IMR-90 (cell line): Measurements from ENCODE around the gene ELOVL2. TPM values are rescaled to one million over a fixed set of nuclear protein-coding genes. Genes with fewer than 3 reads are reported as not detected.
A peak's percentile ranks its signal among the peaks of the same experiment; 100 is the strongest.

Experiments used
- ATAC-seq: fragments of 200-7000 bp; cut with Tn5 transposase; 2 replicates; pipeline ENCODE4 v1.9.1; 2020; ENCODE audit warnings: low read depth, mild to moderate bottlenecking, moderate library complexity
- BruUV-seq: library from RNA; stranded (reverse); fragments of 400-500 nt; replicated peaks from 2 replicates; lab custom pipeline; 2021; lab: Mats Ljungman, UMichigan
- CTCF ChIA-PET: fragments of 300-600 bp; formaldehyde crosslinking; extraction: SDS; loops from one replicate; lab custom pipeline; 2021; ENCODE audit warnings: antibody characterized with exemption; lab: Yijun Ruan, JAX
- POLR2A ChIA-PET: fragments of 300-600 bp; sonication (Branson Sonifier 250); formaldehyde crosslinking; loops from one replicate; lab custom pipeline; 2022; ENCODE audit warnings: antibody characterized with exemption; ENCODE audit not compliant: unreplicated experiment; lab: Charles Lee
- DNase-seq: peaks from one replicate; pipeline ENCODE4 v3.0.0; 2013
- H2AFZ ChIP-seq: replicated peaks from 2 replicates; pipeline ENCODE3; 2013; ENCODE audit warnings: low read length, mild to moderate bottlenecking; ENCODE audit not compliant: poor library complexity
- H2AK5ac ChIP-seq: 2 replicates; pipeline ENCODE4 v1.6.1; 2013; ENCODE audit warnings: low read depth, low read length, inconsistent platforms
- H2AK9ac ChIP-seq: replicated peaks from 2 replicates; pipeline ENCODE3; 2013; ENCODE audit warnings: mild to moderate bottlenecking, low read depth, low read length, moderate library complexity; ENCODE audit not compliant: poor library complexity
- H2BK120ac ChIP-seq: 2 replicates; pipeline ENCODE4 v1.6.1; 2013; ENCODE audit warnings: low read depth, low read length, inconsistent platforms
- H2BK15ac ChIP-seq: 3 replicates; pipeline ENCODE4 v1.6.1; 2013; ENCODE audit warnings: low read depth, low read length, inconsistent platforms
- H2BK20ac ChIP-seq: 2 replicates; pipeline ENCODE4 v1.6.1; 2013; ENCODE audit warnings: low read depth, mild to moderate bottlenecking, inconsistent platforms, low read length, moderate library complexity
- H2BK5ac ChIP-seq: 2 replicates; pipeline ENCODE4 v1.6.1; 2013; ENCODE audit warnings: mild to moderate bottlenecking, low read depth, low read length, inconsistent platforms; ENCODE audit not compliant: poor library complexity, severe bottlenecking
- H3K14ac ChIP-seq: replicated peaks from 2 replicates; pipeline ENCODE4 v1.6.1; 2013; ENCODE audit warnings: low read depth, low read length, inconsistent platforms
- H3K18ac ChIP-seq: 2 replicates; pipeline ENCODE4 v1.6.1; 2013; ENCODE audit warnings: low read depth, low read length, control low read depth
- H3K23ac ChIP-seq: 2 replicates; pipeline ENCODE4 v1.6.1; 2013; ENCODE audit warnings: low read depth, low read length, inconsistent platforms
- H3K27ac ChIP-seq: 2 replicates; pipeline ENCODE4 v1.5.1; 2013; ENCODE audit warnings: mild to moderate bottlenecking, control low read depth, low read length; ENCODE audit not compliant: insufficient read depth
- H3K27me3 ChIP-seq: 2 replicates; pipeline ENCODE4 v1.6.1; 2013; ENCODE audit warnings: low read length; ENCODE audit not compliant: control insufficient read depth, insufficient read depth
- H3K36me3 ChIP-seq: 2 replicates; pipeline ENCODE4 v1.6.1; 2013; ENCODE audit warnings: low read length, mixed read lengths; ENCODE audit not compliant: control insufficient read depth, insufficient read depth
- H3K4ac ChIP-seq: 2 replicates; pipeline ENCODE4 v1.6.1; 2013; ENCODE audit warnings: low read depth, low read length, inconsistent platforms
- H3K4me1 ChIP-seq: 2 replicates; pipeline ENCODE4 v1.6.1; 2013; ENCODE audit warnings: low read length, mixed read lengths; ENCODE audit not compliant: control insufficient read depth, insufficient read depth
- H3K4me2 ChIP-seq: 2 replicates; pipeline ENCODE4 v1.6.1; 2013; ENCODE audit warnings: low read depth, mild to moderate bottlenecking, control low read depth, low read length, moderate library complexity
- H3K4me3 ChIP-seq: 2 replicates; pipeline ENCODE4 v1.5.1; 2013; ENCODE audit warnings: low read depth, mild to moderate bottlenecking, control low read depth, low read length, moderate library complexity; ENCODE audit not compliant: insufficient read depth
- H3K56ac ChIP-seq: 2 replicates; pipeline ENCODE4 v1.6.1; 2013; ENCODE audit warnings: low read length, inconsistent platforms; ENCODE audit not compliant: insufficient read depth; ENCODE audit errors: extremely low read depth
- H3K79me1 ChIP-seq, 2 experiments: 2 replicates each; pipeline ENCODE4 v1.6.1; 2013; ENCODE audit warnings: low read length in 2 of 2, inconsistent platforms in 1 of 2, low read depth in 1 of 2
- H3K9ac ChIP-seq: 2 replicates; pipeline ENCODE4 v1.6.1; 2013; ENCODE audit warnings: low read depth, low read length, control low read depth
- H3K9me1 ChIP-seq: 2 replicates; pipeline ENCODE4 v1.6.1; 2013; ENCODE audit warnings: low read length, inconsistent platforms; ENCODE audit not compliant: insufficient read depth
- H3K9me3 ChIP-seq: 2 replicates; pipeline ENCODE4 v1.6.1; 2013; ENCODE audit warnings: low read length; ENCODE audit not compliant: control insufficient read depth, insufficient read depth
- H4K20me1 ChIP-seq: 2 replicates; pipeline ENCODE4 v1.6.1; 2013; ENCODE audit warnings: low read length, inconsistent platforms; ENCODE audit not compliant: insufficient read depth
- H4K5ac ChIP-seq: 2 replicates; pipeline ENCODE4 v1.6.1; 2013; ENCODE audit warnings: mild to moderate bottlenecking, low read depth, low read length, control low read depth
- H4K8ac ChIP-seq, 2 experiments: 2 replicates each; pipeline ENCODE4 v1.6.1; 2013; ENCODE audit warnings: low read depth in 2 of 2, low read length in 2 of 2, control low read depth in 1 of 2, inconsistent platforms in 1 of 2
- H4K91ac ChIP-seq: 2 replicates; pipeline ENCODE4 v1.6.1; 2013; ENCODE audit warnings: low read depth, low read length, inconsistent platforms; ENCODE audit not compliant: insufficient read depth
- CTCF ChIP-seq: conservative IDR thresholded peaks from 2 replicates; pipeline ENCODE4 v1.5.1; 2012; ENCODE audit warnings: mild to moderate bottlenecking, low read depth, low read length, improper control_type of control experiment
- WGBS, 2 experiments: methylation state at CpG; one replicate each; pipeline versions ENCODE4 v1.1.5 to v1.1.7; 2013; ENCODE audit warnings: missing lambda C conversion rate in 2 of 2; ENCODE audit not compliant: insufficient read length in 1 of 2; ENCODE audit errors: extremely low coverage in 2 of 2; 5-methylcytosine and 5-hydroxymethylcytosine counted together
- dilution Hi-C: fragments of 300-500 bp; cut with HindIII; formaldehyde crosslinking; loops from one replicate; pipeline ENCODE4 v1.14.3; 2018; ENCODE audit warnings: low sequenced_read_pairs; ENCODE audit not compliant: unreplicated experiment
- in situ Hi-C: fragments of 300-500 bp; cut with MboI; formaldehyde crosslinking; loops from 3 replicates; pipeline ENCODE4 v1.14.3; 2019; ENCODE audit warnings: low sequenced_read_pairs, inconsistent platforms, mixed read lengths
- intact Hi-C: fragments of 100-400 bp; cut with micrococcal nuclease; formaldehyde crosslinking; loops from 2 replicates; pipeline ENCODE4 v1.10.0; 2022
- polyA plus RNA-seq, 3 experiments: library from polyadenylated mRNA; depleted of rRNA; stranded (reverse); fragments of >200 nt; gene quantifications; 2 replicates each; pipeline ENCODE4 v1.2.3, GENCODE V29; 2012; ENCODE audit warnings: low replicate concordance in 1 of 3
- total RNA-seq: library from RNA; depleted of rRNA; stranded (reverse); fragments of >200 nt; gene quantifications from 2 replicates; pipeline ENCODE4 v1.2.3, GENCODE V29; 2012

Gene ELOVL2
- total and polyA plus RNA-seq, 2 of the 4 experiments (the other 2 are of a cell fraction) = 6.3 to 7.9 TPM

- no peak overlapping the region for H3K56ac ChIP-seq
- H3K4me3 ChIP-seq = no peak overlapping the region
- peaks cover 0 to 4% of the 10 kb centered on the region in 2 experiments; a peak in 1 of 4 replicates for H3K79me1 ChIP-seq
- no peak overlapping the region for H2BK20ac ChIP-seq
- H3K23ac ChIP-seq = no peak overlapping the region
- ChIA-PET CTCF (interaction anchor here (1.4 kb wide), 1 partner anchor 58 kb away, joined by 4 read pairs; no protein-coding TSS in a partner anchor), POLR2A (no interaction called here)
- H2BK120ac ChIP-seq = no peak overlapping the region
- in situ Hi-C loops = no loop called here
- H4K5ac ChIP-seq = no peak overlapping the region
- H3K4me1 ChIP-seq = peaks cover 19% of the 10 kb centered on the region
- DNase-seq (no peak), ATAC-seq (no peak)
- H4K20me1 ChIP-seq = no peaks in the 10 kb centered on the region
- peak overlapping the region; percentile 5 for H2AFZ ChIP-seq
- no peak overlapping the region for H4K91ac ChIP-seq
- 14% methylated on average over 1 of the region's 8 CpGs; no CpG with 5 or more reads in 1 of the 2 experiments for WGBS, 2 experiments
- no peak overlapping the region for H3K4me2 ChIP-seq
- H3K9me3 ChIP-seq = no peaks in the 10 kb centered on the region
- intact Hi-C loops = no loop called here
- no peak overlapping the region for H2BK5ac ChIP-seq
- no peak overlapping the region for H3K4ac ChIP-seq
- H3K9me1 ChIP-seq = peaks cover 13% of the 10 kb centered on the region
- H3K18ac ChIP-seq = 0 out of 2 replicates have a peak overlapping the region, but pooled peaks have one; percentile 30
- H2AK9ac ChIP-seq = no peak overlapping the region
- dilution Hi-C loops = no loop called here
- H2AK5ac ChIP-seq = no peak overlapping the region; the same call in 1 of the 2 replicates
- no peak overlapping the region for H3K27ac ChIP-seq
- TF ChIP-seq CTCF = no peak
- H2BK15ac ChIP-seq = no peak overlapping the region
- H4K8ac ChIP-seq = 0 out of 4 replicates have a peak overlapping the region, but pooled peaks of 1 of the 2 experiments have one; percentile 13
- H3K9ac ChIP-seq = no peak overlapping the region
- BruUV-seq = no TSS peak
- H3K14ac ChIP-seq = 0 out of 2 replicates have a peak overlapping the region, but pooled peaks have one; percentile 4
- H3K27me3 ChIP-seq = no peaks in the 10 kb centered on the region
- H3K36me3 ChIP-seq = no peaks in the 10 kb centered on the region
These were observed 32.3 kb downstream of the ELOVL2 start for GRCh38 chr6:11011787-11012234.
